Fibroblast of the aortic adventitia (primary cell): ENCODE results near the gene PPP1R3C. TPM values are rescaled to one million over a fixed set of nuclear protein-coding genes. Genes with fewer than 3 reads are reported as not detected.

Experiments used
- DNase-seq: peaks from one replicate; pipeline ENCODE4 v3.0.0-alpha.2; 2010; ENCODE audit warnings: low read depth
- H3K4me3 ChIP-seq: 2 replicates; pipeline ENCODE4 v1.5.1; 2011; ENCODE audit warnings: low read depth, mild to moderate bottlenecking, control low read depth, low read length, moderate library complexity
- CTCF ChIP-seq: IDR thresholded peaks from 2 replicates; pipeline ENCODE4 v1.5.1; 2011; ENCODE audit warnings: mild to moderate bottlenecking, low read length, control low read depth, inconsistent platforms; ENCODE audit not compliant: insufficient read depth
- total RNA-seq: library from RNA; depleted of rRNA; stranded (reverse); fragments of >200 nt; gene quantifications from 2 replicates; pipeline ENCODE4 v1.2.3, GENCODE V29; 2012; ENCODE audit warnings: low replicate concordance

PPP1R3C gene
- total RNA-seq, 1 donor, result 41.1 TPM

- DNase-seq, result peak; percentile 78
- no peak overlapping the region for H3K4me3 ChIP-seq
- TF ChIP-seq CTCF, result no peak
Measured at GRCh38 chr10:91587710-91588638, 44.9 kb downstream of the PPP1R3C start.

- no peak for TF ChIP-seq CTCF
- no peak for DNase-seq
- no peak overlapping the region for H3K4me3 ChIP-seq
Measured at GRCh38 chr10:91582153-91582554, 50.7 kb downstream of the PPP1R3C start.

- TF ChIP-seq CTCF, result no peak
- H3K4me3 ChIP-seq, result no peak overlapping the region
- DNase-seq, result peak; percentile 72
Measured at GRCh38 chr10:91579329-91579985, 53.4 kb downstream of the PPP1R3C start.

Other genes starting within 250 kb of the PPP1R3C start
- gene HECTD2, start 222.7 kb downstream of the PPP1R3C start, total RNA-seq, result 10.9 and 17.8 TPM in 2 replicates
- 41.5 and 51.2 TPM in 2 replicates for gene TNKS2, start 165.4 kb upstream of the PPP1R3C start, total RNA-seq